ENCODE data around the gene FRAS1. TPM values are rescaled to one million over a fixed set of nuclear protein-coding genes. Genes with fewer than 3 reads are reported as not detected.

Gene FRAS1
- total and polyA plus RNA-seq, 2 of the 8 experiments (the other 6 are each of a cell fraction or from before 2014, with no cell fraction given) = 38.5 to 109 TPM

GRCh38 chr4:78342125-78342524 is 285.0 kb downstream of the FRAS1 start:
- H3K4me3 ChIP-seq (ENCODE audit: extremely low read depth in 1 of 4, insufficient read depth in 2 of 4, low read depth in 3 of 4, low read length in 4 of 4) = no peak overlapping the region
- TF ChIP-seq RNF2 (IDR thresholded peaks at IDR 0.05; ENCODE audit: borderline replicate concordance, low read depth, low read length, missing control alignments, poor library complexity, severe bottlenecking) = no peak
- TF ChIP-seq CHD2 (IDR thresholded peaks at IDR 0.05; ENCODE audit: low read length) = no peak
- TF ChIP-seq CTCF (IDR thresholded peaks at IDR 0.05; ENCODE audit: control extremely low read depth in 1 of 3, insufficient read depth in 1 of 3, low read depth in 1 of 3, low read length in 3 of 3) = no peak
- no peak for TF ChIP-seq BRCA1 (IDR thresholded peaks at IDR 0.05; ENCODE audit: low read depth, low read length)
- TF ChIP-seq GTF2F1 (IDR thresholded peaks at IDR 0.05; ENCODE audit: borderline replicate concordance, low read depth, low read length) = no peak
- TF ChIP-seq HDAC6 (IDR thresholded peaks at IDR 0.05; ENCODE audit: low read depth, low read length) = no peak
- no peak for TF ChIP-seq NANOG (IDR thresholded peaks at IDR 0.05; ENCODE audit: insufficient read depth, low read depth, low read length, poor library complexity, severe bottlenecking)
- TF ChIP-seq SUZ12 (IDR thresholded peaks at IDR 0.05; ENCODE audit: low read length) = no peak
- no peak for TF ChIP-seq KDM1A (IDR thresholded peaks at IDR 0.05; ENCODE audit: borderline replicate concordance, low read length)
- TF ChIP-seq JUND (IDR thresholded peaks at IDR 0.05; ENCODE audit: low read length) = no peak
- no peak for TF ChIP-seq SRF (IDR thresholded peaks at IDR 0.05; ENCODE audit: low read depth, low read length)

More at GRCh38 chr4:78342125-78342524, 285.0 kb downstream of the FRAS1 start:
- no peak overlapping the region for H2AK5ac ChIP-seq (ENCODE audit: low read depth, low read length)
- H3K9me3 ChIP-seq (ENCODE audit: insufficient read depth in 2 of 2, low read depth in 1 of 2, low read length in 1 of 2) = no peaks in the 10 kb centered on the region
- DNase-seq (ENCODE audit: low read depth in 1 of 2, low spot score in 2 of 2) (no peak), FAIRE-seq (no peak)
- no peak overlapping the region for H4K8ac ChIP-seq (ENCODE audit: extremely low read depth, insufficient read depth, low read length)
- H3K18ac ChIP-seq (ENCODE audit: extremely low read depth, low read length) = no peak overlapping the region
- H3K4me2 ChIP-seq (ENCODE audit: insufficient read depth in 1 of 2, low read depth in 2 of 2, low read length in 2 of 2) = no peak overlapping the region
- no peak overlapping the region for H4K91ac ChIP-seq (replicated peaks; ENCODE audit: insufficient read length, low read length)
- H2BK12ac ChIP-seq (ENCODE audit: low read depth, low read length) = no peak overlapping the region
- no peaks in the 10 kb centered on the region for H3K23me2 ChIP-seq (ENCODE audit: low read depth, low read length)
- H3K27me3 ChIP-seq (replicated peaks in 1 of 4; ENCODE audit: control insufficient read depth in 3 of 4, extremely low read depth in 1 of 4, insufficient read depth in 3 of 4, low read length in 3 of 4) = no peaks in the 10 kb centered on the region
- H2BK5ac ChIP-seq (ENCODE audit: low read depth, low read length) = no peak overlapping the region
- ChIA-PET POLR2A (ENCODE audit: partially characterized antibody) (interaction anchor here (1.1 to 2.0 kb wide), 3 partner anchors 12 to 21 kb away, joined by 3 to 7 read pairs (median 5); no protein-coding TSS in a partner anchor), CTCF (ENCODE audit: partially characterized antibody) (interaction anchor here (1.0 to 1.6 kb wide), 2 partner anchors 9 to 282 kb away, joined by 3 to 4 read pairs; no protein-coding TSS in a partner anchor)
- no peaks in the 10 kb centered on the region for H3K79me1 ChIP-seq (ENCODE audit: low read depth, low read length)
- no peak overlapping the region for H2AFZ ChIP-seq (ENCODE audit: low read length)
- H2BK20ac ChIP-seq (ENCODE audit: low read length) = no peak overlapping the region
- H3K14ac ChIP-seq (ENCODE audit: insufficient read length) = no peak overlapping the region
- H2BK15ac ChIP-seq (ENCODE audit: low read length) = no peak overlapping the region
- peaks cover 12 to 56% (median 37%) of the 10 kb centered on the region in 4 experiments for H3K36me3 ChIP-seq (ENCODE audit: control insufficient read depth in 2 of 4, insufficient read depth in 4 of 4, low read length in 3 of 4)
- no peak overlapping the region for H2BK120ac ChIP-seq (replicated peaks; ENCODE audit: low read depth, low read length)
- H4K20me1 ChIP-seq (replicated peaks in 1 of 2; ENCODE audit: control insufficient read depth in 1 of 2, insufficient read depth in 2 of 2, low read length in 2 of 2) = no peaks in the 10 kb centered on the region
- no peak overlapping the region for H3K27ac ChIP-seq (ENCODE audit: low read depth, low read length)
- 89% methylated on average over 5 of the region's 5 CpGs; no CpG with 5 or more reads in 1 of the 2 experiments for WGBS, 2 experiments (ENCODE audit: extremely low coverage in 1 of 2, insufficient coverage in 1 of 2, insufficient read length in 1 of 2, insufficient replicate concordance in 2 of 2, low coverage in 1 of 2, low lambda C conversion rate in 2 of 2, missing lambda C conversion rate in 1 of 2)
- H3K56ac ChIP-seq (replicated peaks; ENCODE audit: insufficient read length, low read depth, low read length) = no peak overlapping the region
- H3K79me2 ChIP-seq (ENCODE audit: control insufficient read depth in 1 of 2, insufficient read depth in 2 of 2, low read length in 2 of 2) = no peaks in the 10 kb centered on the region; a peak in 1 of 4 replicates
- no peak overlapping the region for H3K9ac ChIP-seq (replicated peaks in 1 of 4; ENCODE audit: extremely low read depth in 1 of 4, low read depth in 3 of 4, low read length in 3 of 4)
- H3K4me1 ChIP-seq (replicated peaks in 1 of 4; ENCODE audit: control insufficient read depth in 3 of 4, insufficient read depth in 4 of 4, low read length in 3 of 4) = no peaks in the 10 kb centered on the region; a peak in 1 of 7 replicates
- no peak overlapping the region for H3K23ac ChIP-seq (ENCODE audit: insufficient read length)
- H3K4ac ChIP-seq (replicated peaks; ENCODE audit: insufficient read length, low read depth, low read length) = no peak overlapping the region
- no peak overlapping the region for H4K5ac ChIP-seq (ENCODE audit: insufficient read length, low read depth, low read length)

All from H1 (cell line).